ENCODE results near the gene KLHL17. TPM values are rescaled to one million over a fixed set of nuclear protein-coding genes. Genes with fewer than 3 reads are reported as not detected.

KLHL17 gene
- polyA plus RNA-seq (2012; ENCODE audit: low read depth, missing spikeins), result 8.5 TPM

DNA sequence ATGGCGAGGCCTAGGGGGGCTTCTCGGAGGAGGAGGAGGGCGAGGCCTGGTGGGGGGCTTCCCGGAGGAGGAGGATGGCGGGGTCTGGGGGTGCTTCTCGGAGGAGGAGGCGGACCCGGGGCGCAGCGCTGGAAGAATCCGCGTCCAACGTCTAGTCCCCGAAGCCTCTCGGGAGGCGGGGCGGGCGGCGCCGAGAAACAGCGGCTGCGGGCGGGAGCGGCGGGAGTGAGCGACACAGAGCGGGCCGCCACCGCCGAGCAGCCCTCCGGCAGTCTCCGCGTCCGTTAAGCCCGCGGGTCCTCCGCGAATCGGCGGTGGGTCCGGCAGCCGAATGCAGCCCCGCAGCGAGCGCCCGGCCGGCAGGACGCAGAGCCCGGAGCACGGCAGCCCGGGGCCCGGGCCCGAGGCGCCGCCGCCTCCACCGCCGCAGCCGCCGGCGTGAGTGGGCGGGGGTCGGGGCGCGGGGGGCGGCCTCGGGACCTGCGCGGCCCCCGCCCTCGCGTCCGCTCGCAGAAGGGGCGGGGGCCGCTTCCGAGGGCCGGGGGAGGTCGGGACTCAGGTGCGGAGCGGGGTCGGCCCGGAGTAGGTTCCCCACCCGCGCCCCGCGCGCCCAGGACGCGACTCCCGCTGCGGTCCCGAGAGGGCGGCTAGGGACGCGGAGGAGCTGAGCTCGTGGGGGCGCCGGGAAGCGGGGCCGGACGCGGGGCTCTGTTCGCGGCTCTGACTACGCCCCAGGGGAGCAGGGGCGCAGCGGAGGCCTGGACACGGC, at the start of gene KLHL17:
KLHL17 (plus strand) TSS at position 222 of the 769 bp plus-strand sequence; CDS start at position 332, 110 bp downstream.
- DNase-seq (ENCODE audit: insufficient read length, low spot score) (peak; percentile 97), FAIRE-seq (peak; percentile 79)
- TF ChIP-seq POLR2A (IDR thresholded peaks at IDR 0.05; ENCODE audit: low read depth, low read length) (no peak), SPI1 (IDR thresholded peaks at IDR 0.05; ENCODE audit: low read depth, low read length) (no peak), POLR2AphosphoS5 (IDR thresholded peaks at IDR 0.05; ENCODE audit: low read depth, low read length) (no peak), PAX5 (IDR thresholded peaks at IDR 0.05; ENCODE audit: insufficient read depth, low read length, severe bottlenecking) (no peak), TAF1 (IDR thresholded peaks at IDR 0.05; ENCODE audit: low read depth, low read length) (no peak), POU2F2 (IDR thresholded peaks at IDR 0.05; ENCODE audit: low read depth, low read length) (no peak)

DNA sequence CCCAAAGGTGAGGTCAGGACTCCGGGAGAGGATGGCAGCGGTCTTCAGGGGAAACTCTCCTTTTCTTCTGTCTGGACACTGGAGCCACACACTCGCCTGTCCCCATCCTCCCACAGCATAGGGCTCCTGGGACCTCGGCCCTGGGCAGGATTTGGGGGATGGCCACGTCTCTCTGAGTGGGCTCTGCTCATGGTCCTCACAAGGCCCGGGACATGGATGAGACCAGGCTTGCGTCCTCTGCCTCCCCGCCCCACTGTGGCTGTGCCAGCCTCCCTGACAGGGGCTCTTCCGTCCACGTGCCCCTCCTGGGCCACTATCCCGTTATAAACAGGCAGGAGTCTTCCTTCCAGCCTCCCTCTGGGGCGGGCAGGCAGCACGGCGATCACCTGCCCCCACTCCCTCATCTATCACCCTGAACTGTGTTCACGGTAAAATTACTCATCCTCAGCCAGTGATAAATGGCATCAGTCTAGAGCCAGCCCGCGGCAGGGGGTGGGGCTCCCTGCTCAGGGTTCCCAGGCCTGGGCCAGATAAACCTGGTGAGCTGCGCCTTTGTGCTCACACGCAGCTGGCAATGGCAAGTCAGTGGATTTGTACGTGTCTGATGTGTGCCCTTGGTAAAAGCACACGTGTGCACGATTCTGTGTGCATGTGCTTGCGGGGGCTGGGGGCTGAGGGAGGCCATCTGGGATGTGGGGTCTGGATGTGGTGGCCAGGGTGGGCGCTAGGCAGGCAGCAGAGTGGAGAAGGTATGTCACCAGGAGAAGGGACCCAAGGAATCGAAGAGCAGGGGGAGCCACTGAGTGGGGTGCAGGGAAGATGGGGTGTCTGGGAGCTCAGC, 49.3 kb upstream of the KLHL17 start:
- no peak for FAIRE-seq

DNA sequence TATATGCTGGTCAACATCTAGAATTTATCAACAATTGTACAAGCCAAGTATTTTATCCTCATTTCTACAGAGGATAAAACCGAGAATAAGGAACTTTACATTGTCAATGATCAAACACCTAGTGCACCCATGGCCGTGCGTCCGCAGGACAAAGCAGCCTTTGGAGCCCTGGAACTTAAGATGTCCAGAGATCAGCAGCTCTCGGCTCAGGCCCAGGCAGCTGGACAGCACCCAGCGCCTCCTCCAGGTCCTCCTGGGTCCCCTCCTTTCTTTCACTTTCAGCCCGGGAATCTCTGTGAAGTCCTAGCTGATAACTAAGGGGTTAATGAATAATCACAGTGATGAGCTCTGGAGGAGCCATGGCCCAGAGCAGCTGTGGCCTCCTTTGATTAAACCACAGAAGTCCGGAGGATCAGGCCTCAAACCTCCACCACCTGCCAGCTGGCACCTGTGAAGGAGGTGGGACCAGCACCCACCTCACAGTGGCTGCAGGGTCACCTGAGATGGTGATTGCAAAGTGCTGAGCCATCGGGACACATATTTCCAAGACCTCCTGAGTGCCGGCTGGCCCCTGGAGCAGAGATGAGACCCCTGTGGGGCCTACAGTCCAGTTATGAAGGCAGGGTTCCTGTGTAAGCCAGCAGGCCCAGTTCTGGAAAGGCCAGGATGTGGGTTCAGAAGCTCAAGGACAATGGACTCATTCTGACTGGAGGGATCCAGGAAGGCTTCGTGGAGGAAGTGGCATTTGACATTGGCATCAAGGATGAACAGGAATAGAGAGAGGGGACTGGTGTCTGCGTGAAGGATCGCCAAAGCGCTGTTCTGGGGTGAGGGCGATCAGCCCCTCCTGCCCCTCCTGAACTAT, 48.3 kb upstream of the KLHL17 start:
- FAIRE-seq (no peak), DNase-seq (ENCODE audit: insufficient read length, low spot score) (no peak)
- TF ChIP-seq POLR2AphosphoS5 (IDR thresholded peaks at IDR 0.05; ENCODE audit: low read depth, low read length), result no peak
- no peak for TF ChIP-seq TAF1 (IDR thresholded peaks at IDR 0.05; ENCODE audit: low read depth, low read length)

More for the DNA sequence above, 49.3 kb upstream of the KLHL17 start:
- DNase-seq (ENCODE audit: insufficient read length, low spot score), result peak; percentile 7
- TF ChIP-seq POU2F2 (IDR thresholded peaks at IDR 0.05; ENCODE audit: low read depth, low read length) (no peak), SPI1 (IDR thresholded peaks at IDR 0.05; ENCODE audit: low read depth, low read length) (no peak), POLR2AphosphoS5 (IDR thresholded peaks at IDR 0.05; ENCODE audit: low read depth, low read length) (no peak), PAX5 (IDR thresholded peaks at IDR 0.05; ENCODE audit: insufficient read depth, low read length, severe bottlenecking) (no peak), POLR2A (IDR thresholded peaks at IDR 0.05; ENCODE audit: low read depth, low read length) (no peak), TAF1 (IDR thresholded peaks at IDR 0.05; ENCODE audit: low read depth, low read length) (no peak)

GRCh38 chr1:912740-913301, 47.6 kb upstream of the KLHL17 start:
- TF ChIP-seq POU2F2 (IDR thresholded peaks at IDR 0.05; ENCODE audit: low read depth, low read length) (no peak), PAX5 (IDR thresholded peaks at IDR 0.05; ENCODE audit: insufficient read depth, low read length, severe bottlenecking) (no peak), SPI1 (IDR thresholded peaks at IDR 0.05; ENCODE audit: low read depth, low read length) (no peak), POLR2A (IDR thresholded peaks at IDR 0.05; ENCODE audit: low read depth, low read length) (no peak), POLR2AphosphoS5 (IDR thresholded peaks at IDR 0.05; ENCODE audit: low read depth, low read length) (no peak), TAF1 (IDR thresholded peaks at IDR 0.05; ENCODE audit: low read depth, low read length) (no peak)
- FAIRE-seq (no peak), DNase-seq (ENCODE audit: insufficient read length, low spot score) (no peak)

DNA sequence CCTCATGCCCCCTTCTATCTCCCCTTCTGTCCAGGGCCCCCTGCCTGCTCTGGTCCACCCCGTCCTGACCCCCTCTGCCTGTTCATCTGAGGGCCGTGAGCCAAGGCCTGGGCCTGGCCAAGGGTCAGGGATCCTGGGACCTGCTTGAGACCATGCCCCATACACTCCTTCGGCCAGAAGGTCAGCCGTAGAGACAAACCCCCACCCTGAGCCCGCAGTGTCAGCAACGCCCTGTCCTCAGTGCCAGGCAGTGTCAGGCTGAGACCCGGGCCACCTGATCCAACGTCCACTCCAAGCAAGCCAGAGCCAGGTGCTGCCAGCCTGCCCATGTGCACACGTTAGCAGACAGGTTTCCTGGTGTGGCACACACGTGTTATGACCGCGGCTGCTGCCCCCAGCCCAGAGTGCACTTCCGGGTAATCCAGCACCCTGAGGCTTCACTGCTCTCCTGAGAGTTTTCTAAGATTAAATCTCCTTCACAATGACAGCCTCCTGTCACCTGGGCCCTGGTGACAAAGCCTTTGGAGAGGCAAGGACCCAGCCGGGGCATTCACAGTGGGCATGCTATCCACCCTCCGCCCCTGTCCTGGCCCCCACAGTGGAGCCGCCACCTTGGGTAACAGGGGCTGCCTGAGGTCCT, 46.8 kb upstream of the KLHL17 start:
- TF ChIP-seq POLR2AphosphoS5 (IDR thresholded peaks at IDR 0.05; ENCODE audit: low read depth, low read length) (no peak), SPI1 (IDR thresholded peaks at IDR 0.05; ENCODE audit: low read depth, low read length) (no peak), POU2F2 (IDR thresholded peaks at IDR 0.05; ENCODE audit: low read depth, low read length) (no peak), PAX5 (IDR thresholded peaks at IDR 0.05; ENCODE audit: insufficient read depth, low read length, severe bottlenecking) (no peak), TAF1 (IDR thresholded peaks at IDR 0.05; ENCODE audit: low read depth, low read length) (no peak), POLR2A (IDR thresholded peaks at IDR 0.05; ENCODE audit: low read depth, low read length) (no peak)

DNA sequence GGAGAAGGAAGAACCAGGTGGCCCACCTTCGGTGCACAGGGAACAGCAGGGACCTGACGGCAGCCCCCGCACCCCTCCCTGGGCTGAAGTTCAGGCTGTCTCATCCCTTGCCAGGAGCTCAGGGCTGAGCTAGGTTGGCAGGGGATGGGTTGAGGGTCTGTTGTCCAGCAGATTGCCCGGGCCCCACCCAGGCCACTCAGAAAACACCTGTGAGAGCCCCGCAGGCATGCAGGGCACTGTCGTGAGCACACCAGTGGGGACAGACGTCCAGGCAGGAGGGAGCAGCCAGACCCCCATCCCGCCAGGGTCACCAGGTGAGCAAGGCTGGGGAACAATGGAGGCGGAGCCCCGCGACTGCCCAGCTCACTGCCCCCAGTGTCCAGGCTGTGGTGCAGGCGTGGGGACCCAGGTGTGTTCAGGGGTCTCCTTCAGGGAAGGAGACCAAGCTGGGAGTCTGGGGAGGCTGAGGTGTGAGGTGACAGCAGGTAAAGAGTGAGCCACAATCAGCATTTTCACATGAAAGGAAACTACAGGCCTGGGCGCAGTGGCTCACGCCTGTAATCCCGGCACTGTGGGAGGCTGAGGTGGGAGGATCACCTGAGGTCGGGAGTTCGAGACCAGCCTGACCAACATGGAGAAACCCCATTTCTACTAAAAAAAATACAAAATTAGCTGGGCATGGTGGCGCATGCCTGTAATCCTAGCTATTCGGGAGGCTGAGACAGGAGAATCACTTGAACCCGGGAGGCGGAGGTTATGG, 46.1 kb upstream of the KLHL17 start:
- DNase-seq (ENCODE audit: insufficient read length, low spot score) (no peak), FAIRE-seq (no peak)
- no peak for TF ChIP-seq SPI1 (IDR thresholded peaks at IDR 0.05; ENCODE audit: low read depth, low read length)
- no peak for TF ChIP-seq POLR2AphosphoS5 (IDR thresholded peaks at IDR 0.05; ENCODE audit: low read depth, low read length)
- no peak for TF ChIP-seq POLR2A (IDR thresholded peaks at IDR 0.05; ENCODE audit: low read depth, low read length)
- TF ChIP-seq PAX5 (IDR thresholded peaks at IDR 0.05; ENCODE audit: insufficient read depth, low read length, severe bottlenecking), result no peak
- TF ChIP-seq TAF1 (IDR thresholded peaks at IDR 0.05; ENCODE audit: low read depth, low read length), result no peak

More for the DNA sequence above, 46.8 kb upstream of the KLHL17 start:
- no peak for FAIRE-seq
- no peak for DNase-seq (ENCODE audit: insufficient read length, low spot score)

DNA sequence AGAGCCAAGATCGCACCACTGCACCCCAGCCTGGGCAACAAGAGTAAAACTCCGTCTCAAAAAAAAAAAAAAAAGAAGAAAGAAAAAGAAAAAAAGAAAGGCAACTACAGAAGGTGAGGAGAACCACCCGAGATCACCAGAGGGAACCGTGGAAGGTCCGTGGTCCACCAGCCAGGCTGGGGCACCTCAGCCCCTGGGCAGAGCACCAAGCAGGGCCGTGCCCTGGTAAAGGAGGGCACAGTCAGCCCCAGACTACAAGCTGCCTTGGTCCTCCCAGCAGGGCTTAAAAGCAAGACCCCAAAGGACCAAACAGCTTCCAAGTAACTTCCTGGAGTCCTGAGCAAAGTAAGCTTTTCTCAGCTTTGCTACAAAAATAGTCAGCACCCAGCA, 45.5 kb upstream of the KLHL17 start:
- FAIRE-seq (no peak), DNase-seq (ENCODE audit: insufficient read length, low spot score) (no peak)
- TF ChIP-seq POU2F2 (IDR thresholded peaks at IDR 0.05; ENCODE audit: low read depth, low read length) (no peak), POLR2A (IDR thresholded peaks at IDR 0.05; ENCODE audit: low read depth, low read length) (no peak), POLR2AphosphoS5 (IDR thresholded peaks at IDR 0.05; ENCODE audit: low read depth, low read length) (no peak), TAF1 (IDR thresholded peaks at IDR 0.05; ENCODE audit: low read depth, low read length) (no peak), PAX5 (IDR thresholded peaks at IDR 0.05; ENCODE audit: insufficient read depth, low read length, severe bottlenecking) (no peak), SPI1 (IDR thresholded peaks at IDR 0.05; ENCODE audit: low read depth, low read length) (no peak)
